Skeletal muscle satellite cell (primary cell): ENCODE measurements around the gene ERICH4.

ENCODE experiments used
- H3K27me3 ChIP-seq: 2 replicates; pipeline ENCODE4 v1.7.0; 2013; ENCODE audit warnings: low read length; ENCODE audit not compliant: control insufficient read depth, insufficient read depth
- H3K36me3 ChIP-seq: 2 replicates; pipeline ENCODE4 v1.7.0; 2013; ENCODE audit warnings: mild to moderate bottlenecking, control low read depth, low read length; ENCODE audit not compliant: insufficient read depth
- H3K4me1 ChIP-seq: 2 replicates; pipeline ENCODE4 v1.7.0; 2013; ENCODE audit warnings: low read length; ENCODE audit not compliant: control insufficient read depth, insufficient read depth
- H3K4me2 ChIP-seq: 2 replicates; pipeline ENCODE4 v1.7.0; 2013; ENCODE audit warnings: mild to moderate bottlenecking, low read length
- H3K4me3 ChIP-seq: 2 replicates; pipeline ENCODE4 v1.7.0; 2013; ENCODE audit warnings: low read length
- H3K9ac ChIP-seq: 2 replicates; pipeline ENCODE4 v1.7.0; 2013; ENCODE audit warnings: mild to moderate bottlenecking, low read depth, low read length, moderate library complexity
- H3K9me3 ChIP-seq: replicated peaks from 2 replicates; pipeline ENCODE4 v1.7.0; 2013; ENCODE audit warnings: mild to moderate bottlenecking, control low read depth, low read length

The ERICH4 gene

DNA sequence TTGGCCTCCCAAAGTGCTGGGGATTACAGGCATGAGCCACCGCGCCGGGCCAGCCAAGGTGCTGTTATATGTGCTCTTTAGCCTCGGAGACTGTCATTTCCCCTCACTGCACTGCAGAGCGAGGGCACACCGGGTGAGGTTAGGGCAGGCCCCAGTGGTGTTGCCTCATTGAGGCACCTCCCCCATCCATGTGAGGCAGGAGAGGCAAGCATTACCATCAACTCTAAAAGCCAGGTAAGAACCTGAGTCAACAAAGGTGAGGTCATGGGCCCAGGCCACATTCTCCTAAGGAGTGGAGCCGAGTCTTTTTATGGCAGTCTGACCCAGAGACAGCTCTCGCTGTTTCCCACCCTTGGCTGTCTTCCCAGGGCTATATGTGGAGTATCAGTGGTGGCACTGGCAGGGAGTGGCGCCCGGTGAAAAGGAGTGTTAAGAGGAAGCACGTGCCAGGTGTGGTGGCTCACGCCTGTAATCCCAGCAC is 26.7 kb upstream of the ERICH4 start:
- Histone ChIP-seq H3K4me3 (no peak overlapping the region), H3K27me3 (no peaks in the 10 kb centered on the region), H3K9me3 (no peaks in the 10 kb centered on the region), H3K4me2 (no peak overlapping the region), H3K9ac (no peak overlapping the region), H3K36me3 (peaks cover 24% of the 10 kb centered on the region), H3K4me1 (peaks cover 18% of the 10 kb centered on the region)

DNA sequence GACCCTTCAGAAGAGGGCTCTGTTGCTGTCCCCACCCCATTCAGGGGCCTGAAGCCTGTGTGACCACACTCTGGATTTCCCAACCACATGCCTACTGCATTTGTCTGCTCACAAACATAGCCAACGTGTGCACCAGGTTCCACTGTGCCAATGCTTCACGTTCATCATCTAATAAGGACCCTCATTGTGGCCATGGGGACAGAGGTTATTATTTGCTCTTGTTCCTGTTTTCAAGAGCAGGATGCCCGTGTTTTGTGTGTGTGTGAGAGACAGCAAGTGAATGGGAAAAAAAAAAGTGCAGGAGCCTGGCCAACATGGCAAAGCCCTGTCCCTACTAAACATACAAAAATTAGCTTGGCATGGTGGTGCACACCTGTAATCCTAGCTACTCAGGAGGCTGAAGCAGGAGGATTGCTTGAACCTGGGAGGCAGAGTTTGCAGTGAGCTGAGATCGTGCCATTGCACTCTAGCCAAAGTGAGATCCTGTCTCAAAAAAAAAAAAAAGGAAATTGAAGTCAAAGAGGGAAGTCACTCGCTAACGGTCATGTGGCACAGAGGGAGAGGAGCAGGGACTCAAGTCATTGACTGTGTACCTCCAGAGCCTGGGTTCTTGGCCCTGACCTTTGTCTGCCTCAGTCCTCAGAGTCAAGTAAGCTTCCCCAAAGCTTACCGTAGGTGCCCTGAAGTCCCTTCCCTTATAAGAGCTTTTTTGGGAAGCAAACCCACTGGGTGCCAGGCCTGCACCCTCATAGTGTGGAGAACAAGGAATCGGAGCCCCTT is 22.7 kb upstream of the ERICH4 start:
- no peak overlapping the region for H3K4me3 ChIP-seq
- H3K9ac ChIP-seq, result no peak overlapping the region
- peaks cover 19% of the 10 kb centered on the region for H3K36me3 ChIP-seq

DNA sequence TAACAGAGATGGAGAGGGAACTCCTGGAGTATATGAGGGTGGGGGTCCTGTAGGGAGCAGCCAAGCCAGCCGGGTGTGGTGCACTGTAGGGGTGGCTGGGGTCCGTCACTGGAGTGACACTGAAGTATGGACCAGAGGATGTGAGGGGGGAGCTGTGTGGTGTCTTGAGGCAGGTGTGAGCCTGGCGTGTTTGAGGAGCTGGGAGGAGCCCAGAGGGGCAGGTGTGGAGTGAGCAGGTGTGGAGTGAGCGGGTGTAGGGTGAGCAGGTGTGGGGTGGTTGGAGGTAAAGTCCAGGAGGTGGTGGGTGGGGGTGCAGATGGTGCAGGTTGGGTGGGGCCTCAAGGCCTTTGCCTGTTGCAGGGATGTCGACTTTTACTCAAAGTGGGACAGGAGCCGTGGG is 21.6 kb upstream of the ERICH4 start:
- Histone ChIP-seq H3K4me3 (no peak overlapping the region), H3K9ac (no peak overlapping the region), H3K36me3 (peaks cover 19% of the 10 kb centered on the region), H3K9me3 (no peaks in the 10 kb centered on the region), H3K4me2 (no peak overlapping the region), H3K27me3 (no peaks in the 10 kb centered on the region), H3K4me1 (no peaks in the 10 kb centered on the region)

More for the DNA sequence above, 22.7 kb upstream of the ERICH4 start:
- Histone ChIP-seq H3K9me3 (no peaks in the 10 kb centered on the region), H3K4me1 (peaks cover 1% of the 10 kb centered on the region), H3K4me2 (no peak overlapping the region), H3K27me3 (no peaks in the 10 kb centered on the region)

DNA sequence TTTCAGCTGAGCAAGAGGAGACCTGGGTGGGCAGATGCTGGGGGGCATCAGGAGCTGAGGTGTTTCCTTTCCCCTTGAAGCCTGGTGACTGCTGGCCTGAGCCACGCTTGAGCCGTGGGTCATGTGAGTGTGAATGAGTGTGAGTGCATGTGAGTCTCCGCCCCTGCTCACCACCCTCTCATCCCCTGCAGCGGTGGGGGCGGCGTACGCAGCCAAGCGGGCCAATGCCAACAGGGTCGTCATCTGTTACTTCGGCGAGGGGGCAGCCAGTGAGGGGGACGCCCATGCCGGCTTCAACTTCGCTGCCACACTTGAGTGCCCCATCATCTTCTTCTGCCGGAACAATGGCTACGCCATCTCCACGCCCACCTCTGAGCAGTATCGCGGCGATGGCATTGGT is 21.0 kb upstream of the ERICH4 start:
- Histone ChIP-seq H3K4me2 (no peak overlapping the region), H3K4me1 (no peaks in the 10 kb centered on the region), H3K4me3 (no peak overlapping the region), H3K9me3 (no peaks in the 10 kb centered on the region), H3K36me3 (peaks cover 19% of the 10 kb centered on the region), H3K27me3 (no peaks in the 10 kb centered on the region), H3K9ac (no peak overlapping the region)

DNA sequence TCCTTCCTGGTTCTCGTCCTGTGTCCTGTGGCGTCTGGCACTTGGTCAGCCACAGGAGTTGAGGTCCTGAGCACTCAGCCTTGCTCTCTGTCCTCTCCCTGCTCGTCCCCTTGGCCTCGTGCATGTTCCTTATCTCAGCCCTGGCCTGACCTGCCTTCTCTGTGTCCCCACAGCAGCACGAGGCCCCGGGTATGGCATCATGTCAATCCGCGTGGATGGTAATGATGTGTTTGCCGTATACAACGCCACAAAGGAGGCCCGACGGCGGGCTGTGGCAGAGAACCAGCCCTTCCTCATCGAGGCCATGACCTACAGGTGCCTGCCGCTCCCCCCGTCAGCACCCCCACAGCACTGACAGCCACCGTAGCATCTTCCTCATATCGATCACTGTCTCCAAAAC is 20.5 kb upstream of the ERICH4 start:
- no peaks in the 10 kb centered on the region for H3K27me3 ChIP-seq
- H3K9ac ChIP-seq, result no peak overlapping the region
- H3K36me3 ChIP-seq, result peaks cover 19% of the 10 kb centered on the region
- H3K4me2 ChIP-seq, result no peak overlapping the region
- no peaks in the 10 kb centered on the region for H3K9me3 ChIP-seq
- no peak overlapping the region for H3K4me3 ChIP-seq
- peaks cover 1% of the 10 kb centered on the region for H3K4me1 ChIP-seq

DNA sequence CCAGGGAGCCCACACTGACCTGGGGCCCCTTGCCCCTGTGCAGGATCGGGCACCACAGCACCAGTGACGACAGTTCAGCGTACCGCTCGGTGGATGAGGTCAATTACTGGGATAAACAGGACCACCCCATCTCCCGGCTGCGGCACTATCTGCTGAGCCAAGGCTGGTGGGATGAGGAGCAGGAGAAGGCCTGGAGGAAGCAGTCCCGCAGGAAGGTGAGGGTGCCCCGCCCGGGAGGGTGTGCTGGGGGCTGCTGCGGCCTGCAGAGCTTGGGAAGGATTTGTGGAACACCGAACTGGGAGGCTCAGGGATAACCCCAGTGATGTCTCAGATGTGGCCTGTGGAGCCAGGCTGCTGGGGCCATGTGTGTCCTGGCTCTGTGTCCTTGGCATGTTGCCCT is 20.0 kb upstream of the ERICH4 start:
- H3K27me3 ChIP-seq, result no peaks in the 10 kb centered on the region
- H3K4me2 ChIP-seq, result no peak overlapping the region
- H3K4me3 ChIP-seq, result no peak overlapping the region
- peaks cover 19% of the 10 kb centered on the region for H3K36me3 ChIP-seq
- no peak overlapping the region for H3K9ac ChIP-seq
- H3K4me1 ChIP-seq, result peaks cover 6% of the 10 kb centered on the region
- no peaks in the 10 kb centered on the region for H3K9me3 ChIP-seq

DNA sequence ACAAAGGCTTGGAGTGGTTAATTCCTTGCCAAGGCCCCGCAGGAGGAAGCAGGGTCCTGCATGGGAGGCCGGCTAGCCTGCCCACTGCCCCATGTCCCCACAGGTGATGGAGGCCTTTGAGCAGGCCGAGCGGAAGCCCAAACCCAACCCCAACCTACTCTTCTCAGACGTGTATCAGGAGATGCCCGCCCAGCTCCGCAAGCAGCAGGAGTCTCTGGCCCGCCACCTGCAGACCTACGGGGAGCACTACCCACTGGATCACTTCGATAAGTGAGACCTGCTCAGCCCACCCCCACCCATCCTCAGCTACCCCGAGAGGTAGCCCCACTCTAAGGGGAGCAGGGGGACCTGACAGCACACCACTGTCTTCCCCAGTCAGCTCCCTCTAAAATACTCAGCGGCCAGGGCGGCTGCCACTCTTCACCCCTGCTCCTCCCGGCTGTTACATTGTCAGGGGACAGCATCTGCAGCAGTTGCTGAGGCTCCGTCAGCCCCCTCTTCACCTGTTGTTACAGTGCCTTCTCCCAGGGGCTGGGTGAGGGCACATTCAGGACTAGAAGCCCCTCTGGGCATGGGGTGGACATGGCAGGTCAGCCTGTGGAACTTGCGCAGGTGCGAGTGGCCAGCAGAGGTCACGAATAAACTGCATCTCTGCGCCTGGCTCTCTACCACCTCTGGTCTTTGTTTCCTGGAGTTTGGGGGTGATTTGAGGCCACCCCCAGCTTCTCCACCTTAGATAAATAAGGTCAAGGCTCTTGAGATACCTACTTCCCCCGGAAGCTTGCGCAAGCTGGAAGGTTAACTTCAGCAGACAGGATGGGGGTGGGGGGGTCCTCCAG is 18.4 kb upstream of the ERICH4 start:
- Histone ChIP-seq H3K4me2 (no peak overlapping the region), H3K4me3 (no peak overlapping the region), H3K9me3 (no peaks in the 10 kb centered on the region), H3K27me3 (no peaks in the 10 kb centered on the region), H3K36me3 (peaks cover 11% of the 10 kb centered on the region), H3K4me1 (peaks cover 13% of the 10 kb centered on the region), H3K9ac (no peak overlapping the region)

DNA sequence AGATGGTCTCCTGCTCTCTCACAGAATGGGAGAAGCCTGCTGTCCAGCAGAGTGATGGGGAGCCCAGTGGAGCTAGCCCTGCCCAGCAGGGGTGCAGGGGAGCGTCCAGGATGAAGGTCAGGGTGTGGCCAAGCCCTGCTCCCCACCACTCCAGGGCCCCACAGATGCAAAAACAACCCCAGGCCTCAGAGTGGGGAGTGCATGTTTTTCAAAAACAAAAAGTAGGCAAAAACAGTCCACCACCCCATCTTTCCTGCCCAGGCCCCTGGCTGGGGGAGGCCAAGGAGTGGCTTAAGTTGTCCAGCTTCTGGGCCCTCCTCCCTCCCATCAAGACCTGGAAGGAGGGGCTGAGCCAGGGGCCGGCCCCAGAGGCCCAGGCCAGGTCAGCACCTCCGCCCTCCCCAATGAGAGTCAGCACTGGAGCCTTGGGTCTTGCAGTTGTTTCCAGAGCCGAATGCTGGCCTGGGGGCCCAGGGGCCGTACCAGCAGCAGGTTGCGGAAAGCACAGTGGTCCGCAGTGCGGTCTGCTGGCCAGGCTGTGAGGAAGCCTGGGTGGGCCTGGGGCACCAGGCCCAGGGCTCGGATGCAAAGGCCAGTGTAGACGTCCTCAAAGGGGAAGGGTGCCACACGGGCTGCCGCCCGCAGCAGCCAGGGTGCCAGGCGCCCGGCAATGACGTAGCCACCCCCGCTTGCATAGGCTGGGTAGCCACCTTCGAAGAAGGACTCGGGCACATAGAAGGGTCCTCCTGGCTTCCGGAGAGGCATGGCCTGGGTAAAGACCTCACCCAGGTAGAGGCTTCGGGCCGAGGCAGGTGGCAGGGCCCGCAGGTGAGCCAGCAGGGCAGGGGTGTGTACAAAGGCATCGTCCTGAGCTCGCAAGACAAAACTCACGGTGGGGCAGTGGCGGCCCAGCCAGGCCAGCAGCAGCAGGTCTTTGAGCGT is 17.5 kb upstream of the ERICH4 start:
- H3K36me3 ChIP-seq, result peaks cover 11% of the 10 kb centered on the region
- H3K4me3 ChIP-seq, result no peak overlapping the region
- no peaks in the 10 kb centered on the region for H3K27me3 ChIP-seq
- peaks cover 13% of the 10 kb centered on the region for H3K4me1 ChIP-seq
- H3K4me2 ChIP-seq, result no peak overlapping the region
- H3K9me3 ChIP-seq, result no peaks in the 10 kb centered on the region
- H3K9ac ChIP-seq, result no peak overlapping the region

DNA sequence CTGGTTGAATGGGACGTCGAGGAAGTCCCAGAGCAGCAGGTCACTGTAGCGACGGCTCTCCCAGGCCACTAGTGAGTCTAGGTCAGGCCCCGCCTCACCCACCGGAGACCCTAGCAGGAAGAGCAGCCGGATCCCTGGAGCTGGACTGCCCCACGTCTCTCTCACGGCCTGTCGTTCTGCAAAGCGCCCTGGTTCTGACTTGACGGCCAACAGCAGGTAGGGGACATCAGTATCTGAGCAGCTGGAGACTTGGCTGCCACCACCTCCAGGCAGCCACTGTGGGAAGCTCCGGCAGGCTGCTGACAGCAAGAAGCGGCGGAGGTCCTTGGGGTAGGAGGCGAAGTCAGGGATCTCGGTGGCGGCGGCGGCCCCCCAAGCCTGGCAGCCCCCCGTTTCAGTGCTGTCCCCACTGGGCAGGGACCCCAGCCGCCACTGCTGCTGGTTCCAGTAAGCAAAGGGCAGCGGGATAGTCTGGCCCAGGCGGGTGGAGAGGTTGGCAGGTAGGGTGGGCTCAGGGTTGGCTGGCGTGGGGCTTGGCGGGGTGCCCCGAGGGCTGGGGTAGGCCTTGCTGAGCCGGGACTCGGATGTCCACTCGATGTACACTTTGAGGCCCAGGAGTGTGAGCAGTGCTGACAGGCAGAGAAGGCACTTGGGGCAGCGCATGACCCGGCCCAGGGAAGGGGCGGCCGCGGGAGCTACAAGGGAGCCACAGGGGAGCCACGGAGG is 16.7 kb upstream of the ERICH4 start:
- Histone ChIP-seq H3K36me3 (peaks cover 11% of the 10 kb centered on the region), H3K4me3 (no peak overlapping the region), H3K9me3 (no peaks in the 10 kb centered on the region), H3K4me1 (peaks cover 13% of the 10 kb centered on the region), H3K27me3 (no peaks in the 10 kb centered on the region), H3K9ac (peak overlapping the region; percentile 65), H3K4me2 (peak overlapping the region; percentile 51)

DNA sequence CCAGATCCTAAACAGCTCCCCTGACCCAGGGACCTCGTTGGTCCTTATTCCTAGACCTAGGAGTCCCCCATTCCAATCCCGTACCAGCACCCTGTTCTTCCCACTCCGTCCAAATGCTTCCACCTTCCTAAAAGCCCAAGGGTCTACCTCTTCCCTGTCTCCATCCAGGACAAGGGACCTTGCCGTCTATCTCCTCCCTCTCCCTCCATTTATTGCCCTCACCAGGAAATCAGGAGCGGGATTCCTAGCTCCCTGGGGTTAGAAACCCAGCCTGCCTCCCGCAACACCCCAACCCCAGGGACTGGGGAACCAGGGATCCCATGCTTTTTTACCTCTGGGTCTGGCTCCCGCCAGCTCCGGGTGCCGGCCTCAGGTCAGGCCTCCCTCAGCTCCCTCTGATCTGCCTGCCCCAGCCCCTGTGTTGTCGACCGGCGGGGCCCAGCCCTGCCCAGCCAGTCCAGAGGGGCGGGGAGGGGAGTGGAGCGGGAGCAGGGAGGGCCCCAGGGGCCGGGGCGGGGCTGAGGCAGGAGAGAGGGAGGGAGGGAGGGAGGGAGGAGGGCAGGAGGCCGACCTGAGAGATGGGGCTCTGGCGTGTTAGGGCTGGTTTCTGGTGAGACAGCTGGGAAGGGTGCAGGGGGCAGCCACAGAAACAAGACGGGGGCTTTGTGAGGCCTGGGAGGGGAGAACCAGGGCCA is 15.9 kb upstream of the ERICH4 start, which contains the start of gene B3GNT8:
TSS of gene B3GNT8 (minus strand) at position 423 of the 695 bp plus-strand sequence. CDS start 596 bp downstream, outside the sequence.
- peak within 1 kb of the TSS; percentile 51 for H3K4me3 ChIP-seq
- no peaks in the 10 kb centered on the region for H3K9me3 ChIP-seq
- H3K9ac ChIP-seq, result peak within 1 kb of the TSS; percentile 65
- no peaks in the 10 kb centered on the region for H3K27me3 ChIP-seq
- H3K36me3 ChIP-seq, result peaks cover 14% of the 10 kb centered on the region
- peaks cover 13% of the 10 kb centered on the region for H3K4me1 ChIP-seq
- H3K4me2 ChIP-seq, result peak within 1 kb of the TSS; percentile 51
